Activated CD8-positive, alpha-beta memory T cell treated with anti-CD3 and anti-CD28 coated beads for 1 hour (primary cell): ENCODE results near the gene PDLIM4.

Source experiments
- DNase-seq, 2 donors: peaks; one replicate each; pipeline ENCODE4 v3.0.0-alpha.2; 2020; ENCODE audit warnings: low read depth in 1 of 2; ENCODE audit errors: extremely low read depth in 1 of 2

The PDLIM4 gene

GRCh38 chr5:132266031-132266835 is 8.7 kb downstream of the PDLIM4 start:
- no peak for DNase-seq

DNA sequence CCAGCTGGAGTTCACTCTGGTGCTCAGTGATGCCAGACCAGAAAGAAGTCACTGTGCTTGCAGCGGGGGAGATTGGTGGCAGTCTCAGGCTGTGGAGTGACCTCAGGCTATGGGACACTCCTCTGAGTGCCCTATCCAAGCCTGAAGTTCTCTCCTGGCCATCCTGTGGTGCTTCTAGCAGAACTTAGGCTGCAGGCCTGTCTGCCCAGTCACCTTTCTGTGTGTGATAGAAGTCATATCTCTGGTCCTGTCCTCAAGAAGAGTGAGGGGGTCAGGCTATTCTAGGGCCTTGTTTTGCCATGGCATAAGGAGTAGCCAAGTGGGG is 9.3 kb downstream of the PDLIM4 start:
- no peak for DNase-seq

DNA sequence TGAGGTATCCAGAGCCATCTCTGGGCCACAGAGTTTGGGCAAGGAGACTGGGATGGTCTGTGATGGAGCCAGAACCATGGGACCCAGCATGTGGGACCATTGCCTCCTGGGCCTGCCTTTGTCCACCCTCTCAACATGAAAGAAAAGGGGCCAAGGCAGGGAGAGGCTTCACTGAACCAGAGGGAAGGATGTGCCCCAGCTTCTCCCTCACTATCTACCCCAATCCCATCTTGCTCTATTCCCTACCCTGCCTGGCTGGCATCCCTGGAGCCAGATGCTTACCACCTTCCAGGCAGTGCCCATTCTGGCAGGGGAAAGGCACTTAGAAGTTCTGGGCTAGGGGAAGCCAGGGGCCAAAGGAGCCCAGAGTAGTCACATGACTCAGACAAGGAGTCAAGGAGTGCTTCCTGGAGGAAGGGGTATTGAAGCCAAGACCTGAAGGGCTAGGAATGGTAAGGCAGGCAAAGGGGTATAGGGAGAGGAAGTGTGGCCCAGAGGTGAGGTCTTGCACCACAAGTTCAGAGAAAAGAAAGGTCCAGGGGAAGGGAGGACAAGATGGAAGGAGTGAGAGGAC is 9.8 kb downstream of the PDLIM4 start:
- no peak for DNase-seq

DNA sequence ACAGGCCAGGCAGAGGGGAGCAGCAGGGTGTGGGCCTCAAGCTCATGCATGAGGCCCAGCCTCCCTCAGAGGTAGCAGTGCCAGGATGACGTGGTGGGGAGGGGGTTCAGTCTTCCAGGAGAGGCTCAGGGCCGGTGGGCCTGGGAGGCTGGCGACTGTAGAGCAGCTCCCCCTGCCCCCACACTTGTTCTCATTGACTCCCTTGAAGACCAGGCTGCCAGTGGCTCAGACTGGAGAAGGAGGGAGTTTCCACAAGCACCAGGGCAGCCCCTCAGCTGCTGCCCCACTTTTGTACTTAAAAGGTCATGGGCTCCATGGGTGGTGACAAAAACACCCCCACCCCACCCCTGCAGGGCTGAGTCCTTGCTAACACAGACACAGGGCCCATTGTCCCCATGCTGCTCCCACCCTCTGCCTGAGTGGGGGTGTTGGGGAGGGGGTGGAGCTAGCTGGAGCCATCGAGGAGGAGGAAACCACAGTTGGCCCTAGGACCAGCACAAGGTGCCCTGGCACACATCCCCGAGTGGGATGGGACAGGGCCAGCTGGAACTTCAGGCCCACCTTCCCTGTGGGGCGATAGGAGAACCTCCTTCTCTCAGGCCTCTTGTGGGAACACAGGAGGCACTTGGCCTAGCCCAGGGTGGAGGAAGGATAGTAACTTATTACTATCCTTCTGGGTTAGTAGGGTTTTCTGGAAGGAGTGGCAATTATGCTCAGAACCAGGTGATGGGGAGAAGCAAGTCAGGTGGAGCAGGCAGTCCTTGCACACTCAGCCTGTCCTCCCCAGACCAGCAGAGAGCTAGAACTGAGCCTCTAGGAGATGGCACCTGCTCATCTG is 10.7 kb downstream of the PDLIM4 start:
- DNase-seq, result no peak

- no peak for DNase-seq
Measured at GRCh38 chr5:132268769-132269551, 11.5 kb downstream of the PDLIM4 start.

DNA sequence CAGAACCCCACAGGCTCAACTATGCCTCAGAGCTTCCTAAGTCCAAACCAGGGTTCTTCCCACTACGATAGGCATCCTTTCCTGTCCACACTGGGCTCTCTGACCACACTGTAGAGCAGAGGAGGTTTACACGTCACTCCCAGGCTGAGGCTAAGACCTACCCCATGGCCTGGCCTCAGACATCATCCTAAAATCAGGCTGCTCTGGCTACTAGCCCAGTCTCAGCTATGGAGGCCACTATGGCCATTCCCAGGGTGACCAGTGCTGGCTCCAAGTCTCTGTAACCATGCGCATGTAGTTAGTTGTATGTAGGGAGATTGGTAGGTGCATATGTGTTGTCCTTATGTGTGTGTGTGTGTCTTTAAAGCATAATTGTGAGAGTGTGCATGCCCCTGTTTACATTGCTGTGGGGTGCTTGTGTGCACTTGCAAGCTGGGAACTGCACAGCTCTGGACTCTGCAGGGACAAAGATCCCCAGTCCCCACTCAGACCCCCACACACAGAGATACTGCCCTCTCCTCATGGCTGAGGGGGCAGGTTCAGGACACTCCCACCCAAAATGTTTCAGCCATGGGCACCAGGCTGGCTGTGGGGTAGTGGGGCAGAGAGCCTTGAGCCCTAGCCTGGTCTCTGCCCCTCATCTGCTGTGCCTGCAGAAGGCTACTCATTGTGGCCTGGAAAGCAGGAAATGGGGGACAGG is 12.3 kb downstream of the PDLIM4 start:
- no peak for DNase-seq

DNA sequence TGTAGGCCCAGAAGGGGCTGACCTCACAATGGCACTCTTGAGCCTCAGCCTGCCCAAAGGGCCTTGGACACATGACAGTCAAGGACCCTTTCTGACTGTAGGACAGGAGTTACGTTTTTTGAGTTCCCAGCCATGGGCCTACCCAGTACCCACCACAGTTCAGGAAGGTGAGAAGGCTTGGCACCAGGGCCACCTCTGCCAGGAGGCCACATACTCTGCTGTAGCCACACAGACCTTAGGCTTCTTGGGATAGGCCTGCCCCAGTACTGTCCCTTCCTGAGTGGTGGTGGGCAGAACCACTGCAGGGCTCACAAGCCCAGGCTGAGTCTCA is 12.8 kb downstream of the PDLIM4 start:
- DNase-seq, result no peak

- DNase-seq, result no peak
Measured at GRCh38 chr5:132270706-132271105, 13.2 kb downstream of the PDLIM4 start.

GRCh38 chr5:132271251-132272246 is 14.1 kb downstream of the PDLIM4 start:
- no peak for DNase-seq

GRCh38 chr5:132272311-132273210 is 15.1 kb downstream of the PDLIM4 start:
- peak in 1 of 2 donors; percentile 66 for DNase-seq

GRCh38 chr5:132273631-132274030 is 16.1 kb downstream of the PDLIM4 start:
- DNase-seq, result no peak

DNA sequence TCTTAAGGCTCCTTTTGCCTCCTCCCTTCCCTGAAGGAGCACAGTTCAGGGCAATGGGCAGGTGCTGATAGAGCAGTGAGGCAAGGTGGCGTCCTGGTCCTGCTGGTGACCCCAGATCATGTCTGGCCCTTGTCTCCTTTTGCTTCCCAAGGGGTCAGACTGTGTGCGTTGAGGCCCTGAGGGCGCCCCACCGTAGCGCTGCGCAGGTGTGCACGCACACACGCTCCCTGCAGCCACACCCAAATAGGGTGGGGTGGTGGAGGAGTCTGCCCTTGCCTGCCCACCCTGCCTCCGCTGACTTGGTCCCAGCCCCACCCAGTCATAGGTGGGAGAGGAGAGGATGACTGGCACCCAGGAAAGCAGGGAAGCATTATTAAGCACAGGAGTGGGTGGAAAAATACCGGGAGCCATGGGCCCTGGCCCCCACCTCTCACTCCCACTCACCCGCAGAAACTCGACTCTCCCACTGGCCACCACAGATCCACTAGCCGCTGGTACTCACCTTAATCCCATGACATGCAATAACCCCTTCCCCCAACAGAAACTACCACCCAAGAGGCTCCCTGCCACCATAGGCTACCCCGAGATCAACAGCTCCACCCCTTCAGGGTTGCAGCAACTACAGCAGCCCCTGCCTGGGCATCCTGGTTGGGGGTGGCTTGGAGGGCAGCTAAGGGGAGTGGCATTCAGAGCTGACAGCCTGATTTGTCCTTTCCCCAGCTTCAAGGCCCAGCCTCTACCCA is 16.7 kb downstream of the PDLIM4 start:
- no peak for DNase-seq

GRCh38 chr5:132275367-132276220 is 18.1 kb downstream of the PDLIM4 start:
- no peak for DNase-seq

DNA sequence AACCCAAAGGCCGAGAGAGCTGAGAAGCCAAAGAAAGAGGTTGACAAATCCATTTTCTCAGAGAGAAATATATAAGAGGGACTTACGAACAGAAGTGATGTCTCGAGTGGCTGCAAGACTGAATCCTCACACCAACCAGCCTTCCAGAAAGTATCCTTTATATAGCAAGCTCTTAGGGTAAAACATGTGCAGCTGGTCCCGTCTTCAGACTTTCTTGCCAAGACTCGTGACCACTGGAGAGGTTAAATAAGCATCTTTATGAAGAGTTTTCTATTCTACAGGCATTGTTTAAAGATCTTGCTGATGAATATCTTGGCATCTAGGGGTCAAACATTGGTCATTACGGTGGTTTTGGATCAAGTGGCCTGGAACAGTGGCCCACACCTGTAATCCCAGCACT is 19.8 kb downstream of the PDLIM4 start:
- DNase-seq, result no peak

DNA sequence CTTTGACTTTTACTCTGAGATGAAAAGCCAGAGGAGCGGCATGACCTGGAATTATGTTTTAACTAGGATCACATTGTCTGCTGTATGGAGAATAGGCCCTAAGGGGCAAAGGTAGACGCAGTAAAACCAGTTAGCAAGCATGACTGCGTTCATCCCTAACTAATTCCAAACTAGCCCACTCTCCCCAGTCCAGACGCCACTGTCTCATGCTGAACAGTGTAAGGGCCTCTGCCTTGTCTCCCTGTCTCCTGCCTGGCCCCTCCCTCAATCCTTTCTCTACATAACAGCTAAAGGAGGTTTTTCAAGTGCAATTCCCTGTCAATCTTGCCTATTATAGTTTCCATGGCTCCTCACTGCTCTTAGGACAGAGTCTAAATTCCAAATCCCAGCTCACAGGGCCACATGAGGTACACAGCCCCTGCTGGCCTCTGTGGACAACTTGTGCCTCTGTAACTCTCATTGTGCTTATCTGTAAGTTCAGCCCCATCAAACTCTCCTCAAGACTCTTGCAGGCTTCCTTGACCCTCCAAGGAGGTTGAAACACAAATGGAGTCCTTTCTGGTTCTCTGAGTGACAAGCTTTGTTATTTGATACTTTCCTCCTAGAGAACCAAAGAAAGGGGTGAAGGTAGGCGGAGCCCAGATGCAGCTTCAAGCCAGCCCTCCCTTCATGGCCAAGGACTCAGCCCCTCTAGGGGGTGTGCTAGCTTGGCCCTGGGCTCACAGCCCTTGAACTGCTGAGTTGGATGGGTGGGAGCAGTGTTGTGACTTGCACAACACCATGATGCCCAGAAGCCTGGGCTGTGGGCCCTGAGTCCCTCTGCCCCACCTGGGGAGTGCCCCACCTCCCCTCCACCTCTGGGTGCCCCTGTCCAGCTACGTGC is 20.7 kb downstream of the PDLIM4 start:
- no peak for DNase-seq

DNA sequence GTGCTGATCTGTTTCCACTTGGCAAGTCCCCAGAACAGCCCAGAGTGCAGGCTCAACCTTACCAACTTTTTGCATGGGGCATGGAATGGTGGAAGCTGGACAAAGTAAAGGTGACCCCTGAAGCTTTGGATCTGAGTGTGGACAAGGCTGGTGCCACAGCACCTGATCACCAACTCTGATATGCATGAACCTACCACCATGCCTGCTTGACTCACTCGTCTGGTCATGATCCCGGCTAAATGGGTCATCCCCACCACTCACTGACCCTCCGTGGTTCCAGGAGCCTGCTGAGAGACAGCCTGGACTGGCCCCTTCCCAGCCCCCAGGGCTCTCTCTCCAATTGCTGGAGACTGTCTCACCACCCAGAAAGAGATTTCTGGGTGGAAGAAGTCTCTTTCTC is 22.3 kb downstream of the PDLIM4 start:
- no peak for DNase-seq
